H1 (cell line): Measurements from ENCODE around the gene AOAH.

ENCODE experiments used
- CTCF ChIP-seq, 3 experiments: IDR thresholded peaks; 1 replicate in 2 of 3; 2 replicates in 1 of 3; pipeline versions ENCODE4 v1.5.1 to v1.6.1; 2011; ENCODE audit warnings: low read length in 3 of 3, mild to moderate bottlenecking in 3 of 3, inconsistent platforms in 2 of 3, low read depth in 1 of 3, moderate library complexity in 1 of 3; ENCODE audit not compliant: insufficient read depth in 1 of 3; ENCODE audit errors: control extremely low read depth in 1 of 3
- EZH2 ChIP-seq: fragments of 200-600 bp; sonication (generic); IDR thresholded peaks from 2 replicates; pipeline ENCODE4 v1.7.1; 2012; ENCODE audit warnings: low read depth, mild to moderate bottlenecking, moderate library complexity, low read length, inconsistent platforms; ENCODE audit not compliant: severe bottlenecking
- HDAC2 ChIP-seq, 2 experiments: fragments of 300-600 bp in 1 of 2; sonication (generic) in 1 of 2; IDR thresholded peaks; 2 replicates each; pipeline ENCODE4 v1.6.1; 2011 to 2012; ENCODE audit warnings: low read depth in 2 of 2, low read length in 2 of 2, mild to moderate bottlenecking in 2 of 2, moderate library complexity in 2 of 2, borderline replicate concordance in 1 of 2, inconsistent platforms in 1 of 2
- POLR2A ChIP-seq, 2 experiments: IDR thresholded peaks; 1 replicate in 1 of 2; 2 replicates in 1 of 2; pipeline ENCODE4 v1.6.1; 2011; ENCODE audit warnings: low read depth in 2 of 2, low read length in 2 of 2, mild to moderate bottlenecking in 2 of 2; ENCODE audit errors: control extremely low read depth in 1 of 2
- TF ChIP-seq, protein P1 (sequence below): IDR thresholded peaks from 2 replicates; pipeline ENCODE4 v1.6.1; 2012; ENCODE audit warnings: inconsistent platforms
- TF ChIP-seq, protein P2 (sequence below): IDR thresholded peaks from 2 replicates; pipeline ENCODE4 v1.6.1; 2012; ENCODE audit warnings: inconsistent platforms

GRCh38 chr7:36611703-36612102 lies 112.6 kb downstream of the AOAH start:
- TF ChIP-seq CTCF (IDR thresholded peaks at IDR 0.05; ENCODE audit: control extremely low read depth in 1 of 3, insufficient read depth in 1 of 3, low read depth in 1 of 3, low read length in 3 of 3) (no peak), POLR2A (IDR thresholded peaks at IDR 0.05; ENCODE audit: control extremely low read depth in 1 of 2, low read depth in 2 of 2, low read length in 2 of 2) (no peak), HDAC2 (IDR thresholded peaks at IDR 0.05; ENCODE audit: borderline replicate concordance in 1 of 2, low read depth in 2 of 2, low read length in 2 of 2) (no peak), EZH2 (no peak)
- TF ChIP-seq, protein P1, sequence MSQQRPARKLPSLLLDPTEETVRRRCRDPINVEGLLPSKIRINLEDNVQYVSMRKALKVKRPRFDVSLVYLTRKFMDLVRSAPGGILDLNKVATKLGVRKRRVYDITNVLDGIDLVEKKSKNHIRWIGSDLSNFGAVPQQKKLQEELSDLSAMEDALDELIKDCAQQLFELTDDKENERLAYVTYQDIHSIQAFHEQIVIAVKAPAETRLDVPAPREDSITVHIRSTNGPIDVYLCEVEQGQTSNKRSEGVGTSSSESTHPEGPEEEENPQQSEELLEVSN: no peak
- TF ChIP-seq, protein P2, sequence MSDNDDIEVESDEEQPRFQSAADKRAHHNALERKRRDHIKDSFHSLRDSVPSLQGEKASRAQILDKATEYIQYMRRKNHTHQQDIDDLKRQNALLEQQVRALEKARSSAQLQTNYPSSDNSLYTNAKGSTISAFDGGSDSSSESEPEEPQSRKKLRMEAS: no peak
